Measurements from ENCODE around the gene MLX.

GRCh38 chr17:42518046-42518754 is 48.7 kb upstream of the MLX start:
- no peak for TF ChIP-seq CTCF (conservative IDR thresholded peaks at IDR 0.05; ENCODE audit: low read length)
- TF ChIP-seq EZH2phosphoT487 (IDR thresholded peaks at IDR 0.05; ENCODE audit: borderline replicate concordance) = no peak
